Mucosa of descending colon (tissue), 3 donors: ENCODE data around the gene KRTAP12-4. TPM values are rescaled to one million over a fixed set of nuclear protein-coding genes. Genes with fewer than 3 reads are reported as not detected.
A peak's percentile ranks its signal among the peaks of the same experiment; 100 is the strongest.

ENCODE experiments used
- ATAC-seq: fragments of 200-7000 bp; cut with Tn5 transposase; one replicate; pipeline ENCODE4 v1.9.1; 2020; ENCODE audit warnings: mild to moderate bottlenecking, moderate library complexity
- DNase-seq, 3 donors: peaks; one replicate each; pipeline ENCODE4 v3.0.0-alpha.2; 2020
- H3K36me3 ChIP-seq: fragments of 200-600 bp; one replicate; pipeline ENCODE4 v1.8.0; 2021; ENCODE audit warnings: low read depth, mild to moderate bottlenecking
- H3K4me1 ChIP-seq: fragments of 200-600 bp; one replicate; pipeline ENCODE4 v1.8.0; 2021; ENCODE audit warnings: low read depth, mild to moderate bottlenecking
- H3K4me3 ChIP-seq: fragments of 200-600 bp; one replicate; pipeline ENCODE4 v1.8.0; 2021; ENCODE audit warnings: mild to moderate bottlenecking
- H3K9me3 ChIP-seq: fragments of 200-600 bp; one replicate; pipeline ENCODE4 v1.8.0; 2021; ENCODE audit warnings: mild to moderate bottlenecking
- intact Hi-C, 2 donors: fragments of 100-400 bp; cut with DNase I in 1 of 2; cut with micrococcal nuclease in 1 of 2; formaldehyde crosslinking; loops; one replicate each; pipeline versions ENCODE4 v1.11.0 to v1.11.1; 2022; cut with DNase I, micrococcal nuclease
- total RNA-seq, 3 donors: library from RNA; stranded (reverse); fragmentation: NEBNext Ultra II Directional in 2 of 3; extraction: Animal tissue kit (Norgen Biotek cat#: 25700) in 2 of 3; gene quantifications; one replicate each; pipeline versions ENCODE4 v1.2.1 to v1.2.4, GENCODE V29; 2021 to 2023
- TF ChIP-seq, protein P1 (sequence below): fragments of 200-600 bp; IDR thresholded peaks from one replicate; pipeline ENCODE4 v1.8.0; 2022; ENCODE audit warnings: antibody characterized with exemption, mild to moderate bottlenecking
- donor health status: DM: no; HTN: no; CAD: no; lungs with moderate emphysema.
- donor health status: DM: no; HTN: no; CAD: no.
- donor health status: DM: no; HTN: yes; CAD: no.

KRTAP12-4 gene
- total RNA-seq, 3 donors from 2014 or later = not detected

- Histone ChIP-seq H3K36me3 (no peaks in the 10 kb centered on the region), H3K9me3 (peaks cover 18% of the 10 kb centered on the region), H3K4me3 (no peak within 1 kb of the TSS), H3K4me1 (no peaks in the 10 kb centered on the region)
- TF ChIP-seq, protein P1, sequence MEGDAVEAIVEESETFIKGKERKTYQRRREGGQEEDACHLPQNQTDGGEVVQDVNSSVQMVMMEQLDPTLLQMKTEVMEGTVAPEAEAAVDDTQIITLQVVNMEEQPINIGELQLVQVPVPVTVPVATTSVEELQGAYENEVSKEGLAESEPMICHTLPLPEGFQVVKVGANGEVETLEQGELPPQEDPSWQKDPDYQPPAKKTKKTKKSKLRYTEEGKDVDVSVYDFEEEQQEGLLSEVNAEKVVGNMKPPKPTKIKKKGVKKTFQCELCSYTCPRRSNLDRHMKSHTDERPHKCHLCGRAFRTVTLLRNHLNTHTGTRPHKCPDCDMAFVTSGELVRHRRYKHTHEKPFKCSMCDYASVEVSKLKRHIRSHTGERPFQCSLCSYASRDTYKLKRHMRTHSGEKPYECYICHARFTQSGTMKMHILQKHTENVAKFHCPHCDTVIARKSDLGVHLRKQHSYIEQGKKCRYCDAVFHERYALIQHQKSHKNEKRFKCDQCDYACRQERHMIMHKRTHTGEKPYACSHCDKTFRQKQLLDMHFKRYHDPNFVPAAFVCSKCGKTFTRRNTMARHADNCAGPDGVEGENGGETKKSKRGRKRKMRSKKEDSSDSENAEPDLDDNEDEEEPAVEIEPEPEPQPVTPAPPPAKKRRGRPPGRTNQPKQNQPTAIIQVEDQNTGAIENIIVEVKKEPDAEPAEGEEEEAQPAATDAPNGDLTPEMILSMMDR = no peak
- ATAC-seq (no peak), DNase-seq (no peak)
- intact Hi-C loops = no loop called here
Measured at GRCh38 chr21:44626673-44627143, 27.8 kb downstream of the KRTAP12-4 start, which contains the start of gene KRTAP10-9. KRTAP10-9 (plus strand) TSS chr21:44627093; CDS start chr21:44627172, 79 bp downstream.

DNA sequence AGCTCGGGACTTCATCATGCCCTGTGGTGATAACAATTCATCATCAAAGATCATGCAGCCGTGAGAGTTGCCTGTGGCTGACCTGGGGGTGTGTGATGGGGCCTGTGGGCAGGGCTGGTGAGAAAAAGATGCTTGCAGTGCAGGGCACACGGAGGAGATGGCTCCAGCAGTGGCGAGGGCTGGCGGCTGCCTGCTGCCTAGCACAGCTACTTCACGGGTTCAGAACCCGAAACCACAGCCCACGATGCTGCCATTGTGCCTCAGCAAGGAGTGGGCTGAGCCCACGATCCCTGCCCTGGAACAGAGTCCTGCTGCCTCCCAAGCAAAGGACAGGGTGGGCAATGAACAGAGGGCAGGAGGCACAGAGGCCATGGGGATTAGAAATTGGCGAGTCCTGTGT, 28.2 kb downstream of the KRTAP12-4 start:
- H3K4me3 ChIP-seq = no peak overlapping the region
- peak in 1 of 3 donors; percentile 41 for DNase-seq
- no peaks in the 10 kb centered on the region for H3K4me1 ChIP-seq
- H3K9me3 ChIP-seq = peaks cover 15% of the 10 kb centered on the region
- no peak for ATAC-seq
- TF ChIP-seq, protein P1 = no peak
- no peaks in the 10 kb centered on the region for H3K36me3 ChIP-seq
- intact Hi-C loops = no loop called here

- H3K9me3 ChIP-seq = peaks cover 14% of the 10 kb centered on the region
- no peak for ATAC-seq
- no peak for DNase-seq
- TF ChIP-seq, protein P1 = no peak
- H3K4me1 ChIP-seq = no peaks in the 10 kb centered on the region
- intact Hi-C loops = no loop called here
- no peak overlapping the region for H3K4me3 ChIP-seq
- no peaks in the 10 kb centered on the region for H3K36me3 ChIP-seq
Measured at GRCh38 chr21:44625756-44626155, 28.7 kb downstream of the KRTAP12-4 start.

DNA sequence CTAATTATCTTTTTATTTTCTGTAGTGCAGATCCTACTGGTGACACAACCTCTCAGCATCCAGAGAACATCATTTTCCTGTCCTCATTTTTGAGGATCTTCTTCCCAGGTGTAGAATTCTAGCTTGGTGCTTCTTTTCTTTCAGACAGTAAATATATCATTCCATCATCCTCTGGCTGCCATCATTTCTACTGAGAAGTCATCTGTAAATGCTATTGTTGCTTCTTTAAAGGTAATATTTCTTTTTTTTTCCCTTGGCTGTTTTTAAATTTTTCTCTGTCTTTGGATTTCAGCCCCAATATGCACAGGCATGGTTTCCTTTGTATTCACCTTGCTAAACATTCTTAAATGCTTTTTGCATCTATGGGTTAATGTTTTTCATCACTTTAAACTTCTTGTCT, 30.9 kb downstream of the KRTAP12-4 start:
- DNase-seq = no peak
- Histone ChIP-seq H3K4me1 (peaks cover 4% of the 10 kb centered on the region), H3K36me3 (no peaks in the 10 kb centered on the region), H3K4me3 (no peak overlapping the region), H3K9me3 (peaks cover 19% of the 10 kb centered on the region)
- no peak for ATAC-seq
- intact Hi-C loops = no loop called here
- TF ChIP-seq, protein P1 = no peak

- Histone ChIP-seq H3K36me3 (no peaks in the 10 kb centered on the region), H3K9me3 (peaks cover 19% of the 10 kb centered on the region), H3K4me1 (peaks cover 4% of the 10 kb centered on the region), H3K4me3 (no peak overlapping the region)
- TF ChIP-seq, protein P1 = no peak
- ATAC-seq = no peak
- intact Hi-C loops = no loop called here
- DNase-seq = no peak
Measured at GRCh38 chr21:44619886-44620285, 34.6 kb downstream of the KRTAP12-4 start.

DNA sequence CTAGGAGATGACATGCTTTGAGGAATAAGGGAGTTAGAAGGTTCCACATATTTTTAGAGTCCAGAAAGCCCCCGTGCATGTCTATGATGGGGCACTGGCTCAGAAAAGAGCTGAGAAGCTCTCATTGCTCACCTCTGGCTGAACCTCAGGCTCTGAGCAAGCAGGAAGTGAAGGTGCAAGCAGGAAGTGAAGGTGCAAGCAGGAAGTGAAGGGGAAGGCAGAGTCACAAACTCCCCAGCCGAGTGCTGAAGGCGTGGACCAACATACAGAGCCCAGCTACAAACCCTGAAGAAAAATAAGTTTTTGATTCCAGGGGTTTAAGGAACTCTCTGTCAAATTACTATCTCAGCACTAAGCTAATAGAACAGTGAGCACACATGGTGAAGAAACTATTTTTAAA, 35.5 kb downstream of the KRTAP12-4 start:
- ATAC-seq (peak; percentile 93), DNase-seq (peak in 1 of 3 donors; percentile 31)
- Histone ChIP-seq H3K4me3 (no peak overlapping the region), H3K9me3 (peaks cover 14% of the 10 kb centered on the region), H3K4me1 (peaks cover 4% of the 10 kb centered on the region), H3K36me3 (no peaks in the 10 kb centered on the region)
- TF ChIP-seq, protein P1 = no peak
- intact Hi-C loops = no loop called here
